Right lobe of liver (tissue), 6 donors: ENCODE results near the gene OSBP. TPM values are rescaled to one million over a fixed set of nuclear protein-coding genes. Genes with fewer than 3 reads are reported as not detected.
"Not testable (repeated sequence)": the region's sequence is repeated elsewhere in the genome, so short reads cannot be mapped to it uniquely, and the experiment has no call there.

ENCODE experiments used
- ATAC-seq, 4 donors: fragments of 200-7000 bp; cut with Tn5 transposase; one replicate each; pipeline ENCODE4 v1.9.1; 2020; ENCODE audit warnings: mild to moderate bottlenecking in 4 of 4, moderate library complexity in 4 of 4
- DNase-seq, 3 donors: peaks; one replicate each; pipeline ENCODE4 v3.0.0-alpha.2; 2020
- H3K27ac ChIP-seq, 3 donors: fragments of 200-600 bp; one replicate each; pipeline ENCODE4 v1.8.0; 2022
- H3K27me3 ChIP-seq, 2 donors: fragments of 200-600 bp; one replicate each; pipeline ENCODE4 v1.8.0; 2022
- H3K36me3 ChIP-seq, 4 donors: fragments of 200-600 bp; sonication (generic) in 1 of 4; one replicate each; pipeline versions ENCODE4 v1.5.1 to v1.8.0; 2017 to 2022; ENCODE audit warnings: control low read depth in 1 of 4
- H3K4me1 ChIP-seq, 4 donors: fragments of 200-600 bp; sonication (generic) in 1 of 4; one replicate each; pipeline versions ENCODE4 v1.5.1 to v1.8.0; 2017 to 2022; ENCODE audit warnings: control low read depth in 1 of 4
- H3K4me3 ChIP-seq, 3 donors: fragments of 200-600 bp; one replicate each; pipeline ENCODE4 v1.8.0; 2022
- H3K9me3 ChIP-seq, 4 donors: fragments of 200-600 bp; sonication (generic) in 1 of 4; one replicate each; pipeline versions ENCODE4 v1.5.1 to v1.8.0; 2017 to 2022; ENCODE audit warnings: control low read depth in 1 of 4
- CTCF ChIP-seq, 4 donors: fragments of 200-600 bp in 3 of 4; fragments of 450-650 bp in 1 of 4; IDR thresholded peaks; one replicate each; pipeline versions ENCODE4 v1.5.1 to v1.8.0; 2016 to 2022; ENCODE audit warnings: antibody characterized with exemption in 4 of 4, mild to moderate bottlenecking in 2 of 4
- POLR2A ChIP-seq: fragments of 450-650 bp; IDR thresholded peaks from one replicate; pipeline ENCODE4 v1.6.1; 2017; ENCODE audit warnings: antibody characterized with exemption, mild to moderate bottlenecking
- WGBS: methylation state at CpG from one replicate; pipeline ENCODE4 v1.1.6; 2018; ENCODE audit warnings: low coverage, low lambda C conversion rate; ENCODE audit not compliant: insufficient coverage; ENCODE audit errors: missing lambda C conversion rate; 5-methylcytosine and 5-hydroxymethylcytosine counted together
- intact Hi-C, 2 donors: fragments of 100-400 bp; cut with DNase I; formaldehyde crosslinking; loops; one replicate each; pipeline versions ENCODE4 v1.11.2 to v1.14.1; 2022
- total RNA-seq, 6 experiments: library from RNA; depleted of rRNA in 2 of 6; stranded (reverse); fragments of >200 nt in 2 of 6; fragmentation: NEBNext Ultra II Directional in 3 of 6; extraction: Animal tissue kit (Norgen Biotek cat#: 25700) in 3 of 6; gene quantifications; one replicate each; pipeline versions ENCODE4 v1.1.0 to v1.2.4, GENCODE V29; 2016 to 2023
- donor health status: DM: no; HTN: yes; CAD: no.
- donor health status: DM: no; HTN: no; CAD: no.
- donor health status: DM: no; HTN: no; CAD: no.
- donor health status: DM: no; HTN: yes; CAD: no.
- donor health status: DM: no; HTN: yes; CAD: no.

The OSBP gene
- total RNA-seq, 6 experiments from 2014 or later = 44.9 to 65.4 (median 52.4) TPM

GRCh38 chr11:59641156-59641555, 25.6 kb upstream of the OSBP start:
- no peak for TF ChIP-seq POLR2A
- no peak for TF ChIP-seq CTCF (IDR thresholded peaks at IDR 0.05)
- no peak for DNase-seq
- Histone ChIP-seq H3K36me3 (peaks cover 8 to 82% (median 51%) of the 10 kb centered on the region in 4 donors), H3K27me3 (no peaks in the 10 kb centered on the region), H3K27ac (no peak overlapping the region), H3K9me3 (no peaks in the 10 kb centered on the region), H3K4me3 (no peak overlapping the region), H3K4me1 (peaks cover 0 to 20% (median 4%) of the 10 kb centered on the region in 4 donors)
- intact Hi-C loops = no loop called here
- WGBS = 100% methylated on average over 1 of the region's 3 CpGs
- no peak for ATAC-seq

GRCh38 chr11:59630493-59630892, 14.9 kb upstream of the OSBP start:
- Histone ChIP-seq H3K36me3 (peaks cover 0 to under 1% (median 0%) of the 10 kb centered on the region in 4 donors), H3K9me3 (no peaks in the 10 kb centered on the region), H3K4me3 (no peak overlapping the region), H3K27me3 (no peaks in the 10 kb centered on the region), H3K4me1 (no peaks in the 10 kb centered on the region), H3K27ac (no peak overlapping the region)
- intact Hi-C loops = no loop called here
- DNase-seq = no peak
- TF ChIP-seq CTCF (IDR thresholded peaks at IDR 0.05) = no peak
- 90% methylated on average over 2 of the region's 2 CpGs for WGBS
- no peak for ATAC-seq

GRCh38 chr11:59629996-59630395, 14.4 kb upstream of the OSBP start:
- Histone ChIP-seq H3K9me3 (no peaks in the 10 kb centered on the region), H3K27me3 (no peaks in the 10 kb centered on the region), H3K4me3 (no peak overlapping the region), H3K27ac (no peak overlapping the region), H3K36me3 (no peaks in the 10 kb centered on the region), H3K4me1 (no peaks in the 10 kb centered on the region)
- TF ChIP-seq POLR2A (no peak), CTCF (IDR thresholded peaks at IDR 0.05) (no peak)
- no peak for DNase-seq
- intact Hi-C loops = no loop called here
- ATAC-seq = no peak

GRCh38 chr11:59626969-59627368, 11.4 kb upstream of the OSBP start:
- H3K27me3 ChIP-seq, H3K4me1 ChIP-seq, H3K27ac ChIP-seq, H3K36me3 ChIP-seq, intact Hi-C loops, H3K9me3 ChIP-seq, DNase-seq, H3K4me3 ChIP-seq, ATAC-seq: not testable (repeated sequence)
- 88% methylated on average over 4 of the region's 4 CpGs for WGBS

- whole genome bisulfite sequencing = 95% methylated on average over 3 of the region's 3 CpGs
- intact Hi-C loops = no loop called here
- ATAC-seq (no peak), DNase-seq (no peak)
- no peak for TF ChIP-seq POLR2A
- no peak for TF ChIP-seq CTCF (IDR thresholded peaks at IDR 0.05)
- Histone ChIP-seq H3K4me1 (no peaks in the 10 kb centered on the region), H3K27me3 (no peaks in the 10 kb centered on the region), H3K36me3 (no peaks in the 10 kb centered on the region), H3K4me3 (no peak overlapping the region), H3K27ac (no peak overlapping the region), H3K9me3 (no peaks in the 10 kb centered on the region)
Observed at GRCh38 chr11:59625703-59626102, 10.1 kb upstream of the OSBP start.
